IMR-90 (cell line): ENCODE measurements around the gene APPL2. TPM values are rescaled to one million over a fixed set of nuclear protein-coding genes. Genes with fewer than 3 reads are reported as not detected.

ENCODE experiments used
- ATAC-seq: fragments of 200-7000 bp; cut with Tn5 transposase; 2 replicates; pipeline ENCODE4 v1.9.1; 2020; ENCODE audit warnings: low read depth, mild to moderate bottlenecking, moderate library complexity
- BruUV-seq: library from RNA; stranded (reverse); fragments of 400-500 nt; replicated peaks from 2 replicates; lab custom pipeline; 2021; lab: Mats Ljungman, UMichigan
- CTCF ChIA-PET: fragments of 300-600 bp; formaldehyde crosslinking; extraction: SDS; loops from one replicate; lab custom pipeline; 2021; ENCODE audit warnings: antibody characterized with exemption; lab: Yijun Ruan, JAX
- POLR2A ChIA-PET: fragments of 300-600 bp; sonication (Branson Sonifier 250); formaldehyde crosslinking; loops from one replicate; lab custom pipeline; 2022; ENCODE audit warnings: antibody characterized with exemption; ENCODE audit not compliant: unreplicated experiment; lab: Charles Lee
- DNase-seq: peaks from one replicate; pipeline ENCODE4 v3.0.0; 2013
- H2AFZ ChIP-seq: replicated peaks from 2 replicates; pipeline ENCODE3; 2013; ENCODE audit warnings: low read length, mild to moderate bottlenecking; ENCODE audit not compliant: poor library complexity
- H2AK5ac ChIP-seq: 2 replicates; pipeline ENCODE4 v1.6.1; 2013; ENCODE audit warnings: low read depth, low read length, inconsistent platforms
- H2AK9ac ChIP-seq: replicated peaks from 2 replicates; pipeline ENCODE3; 2013; ENCODE audit warnings: mild to moderate bottlenecking, low read depth, low read length, moderate library complexity; ENCODE audit not compliant: poor library complexity
- H2BK120ac ChIP-seq: 2 replicates; pipeline ENCODE4 v1.6.1; 2013; ENCODE audit warnings: low read depth, low read length, inconsistent platforms
- H2BK15ac ChIP-seq: 3 replicates; pipeline ENCODE4 v1.6.1; 2013; ENCODE audit warnings: low read depth, low read length, inconsistent platforms
- H2BK20ac ChIP-seq: 2 replicates; pipeline ENCODE4 v1.6.1; 2013; ENCODE audit warnings: low read depth, mild to moderate bottlenecking, inconsistent platforms, low read length, moderate library complexity
- H2BK5ac ChIP-seq: 2 replicates; pipeline ENCODE4 v1.6.1; 2013; ENCODE audit warnings: mild to moderate bottlenecking, low read depth, low read length, inconsistent platforms; ENCODE audit not compliant: poor library complexity, severe bottlenecking
- H3K14ac ChIP-seq: replicated peaks from 2 replicates; pipeline ENCODE4 v1.6.1; 2013; ENCODE audit warnings: low read depth, low read length, inconsistent platforms
- H3K18ac ChIP-seq: 2 replicates; pipeline ENCODE4 v1.6.1; 2013; ENCODE audit warnings: low read depth, low read length, control low read depth
- H3K23ac ChIP-seq: 2 replicates; pipeline ENCODE4 v1.6.1; 2013; ENCODE audit warnings: low read depth, low read length, inconsistent platforms
- H3K27ac ChIP-seq: 2 replicates; pipeline ENCODE4 v1.5.1; 2013; ENCODE audit warnings: mild to moderate bottlenecking, control low read depth, low read length; ENCODE audit not compliant: insufficient read depth
- H3K27me3 ChIP-seq: 2 replicates; pipeline ENCODE4 v1.6.1; 2013; ENCODE audit warnings: low read length; ENCODE audit not compliant: control insufficient read depth, insufficient read depth
- H3K36me3 ChIP-seq: 2 replicates; pipeline ENCODE4 v1.6.1; 2013; ENCODE audit warnings: low read length, mixed read lengths; ENCODE audit not compliant: control insufficient read depth, insufficient read depth
- H3K4ac ChIP-seq: 2 replicates; pipeline ENCODE4 v1.6.1; 2013; ENCODE audit warnings: low read depth, low read length, inconsistent platforms
- H3K4me1 ChIP-seq: 2 replicates; pipeline ENCODE4 v1.6.1; 2013; ENCODE audit warnings: low read length, mixed read lengths; ENCODE audit not compliant: control insufficient read depth, insufficient read depth
- H3K4me2 ChIP-seq: 2 replicates; pipeline ENCODE4 v1.6.1; 2013; ENCODE audit warnings: low read depth, mild to moderate bottlenecking, control low read depth, low read length, moderate library complexity
- H3K4me3 ChIP-seq: 2 replicates; pipeline ENCODE4 v1.5.1; 2013; ENCODE audit warnings: low read depth, mild to moderate bottlenecking, control low read depth, low read length, moderate library complexity; ENCODE audit not compliant: insufficient read depth
- H3K56ac ChIP-seq: 2 replicates; pipeline ENCODE4 v1.6.1; 2013; ENCODE audit warnings: low read length, inconsistent platforms; ENCODE audit not compliant: insufficient read depth; ENCODE audit errors: extremely low read depth
- H3K79me1 ChIP-seq, 2 experiments: 2 replicates each; pipeline ENCODE4 v1.6.1; 2013; ENCODE audit warnings: low read length in 2 of 2, inconsistent platforms in 1 of 2, low read depth in 1 of 2
- H3K9ac ChIP-seq: 2 replicates; pipeline ENCODE4 v1.6.1; 2013; ENCODE audit warnings: low read depth, low read length, control low read depth
- H3K9me1 ChIP-seq: 2 replicates; pipeline ENCODE4 v1.6.1; 2013; ENCODE audit warnings: low read length, inconsistent platforms; ENCODE audit not compliant: insufficient read depth
- H3K9me3 ChIP-seq: 2 replicates; pipeline ENCODE4 v1.6.1; 2013; ENCODE audit warnings: low read length; ENCODE audit not compliant: control insufficient read depth, insufficient read depth
- H4K20me1 ChIP-seq: 2 replicates; pipeline ENCODE4 v1.6.1; 2013; ENCODE audit warnings: low read length, inconsistent platforms; ENCODE audit not compliant: insufficient read depth
- H4K5ac ChIP-seq: 2 replicates; pipeline ENCODE4 v1.6.1; 2013; ENCODE audit warnings: mild to moderate bottlenecking, low read depth, low read length, control low read depth
- H4K8ac ChIP-seq, 2 experiments: 2 replicates each; pipeline ENCODE4 v1.6.1; 2013; ENCODE audit warnings: low read depth in 2 of 2, low read length in 2 of 2, control low read depth in 1 of 2, inconsistent platforms in 1 of 2
- H4K91ac ChIP-seq: 2 replicates; pipeline ENCODE4 v1.6.1; 2013; ENCODE audit warnings: low read depth, low read length, inconsistent platforms; ENCODE audit not compliant: insufficient read depth
- FOS ChIP-seq: fragments of 150-350 bp; IDR thresholded peaks from 2 replicates; pipeline ENCODE4 v1.6.1; 2016; ENCODE audit warnings: low read depth, low read length
- MAFK ChIP-seq: IDR thresholded peaks from 2 replicates; pipeline ENCODE4 v1.6.1; 2012; ENCODE audit warnings: low read depth, low read length, improper control_type of control experiment
- MAZ ChIP-seq: IDR thresholded peaks from 2 replicates; pipeline ENCODE4 v1.6.1; 2012; ENCODE audit warnings: low read depth, mild to moderate bottlenecking, low read length, improper control_type of control experiment, moderate library complexity, borderline replicate concordance
- MXI1 ChIP-seq: IDR thresholded peaks from 2 replicates; pipeline ENCODE4 v1.6.1; 2012; ENCODE audit warnings: low read depth, mild to moderate bottlenecking, low read length, moderate library complexity, borderline replicate concordance
- WGBS, 2 experiments: methylation state at CpG; one replicate each; pipeline versions ENCODE4 v1.1.5 to v1.1.7; 2013; ENCODE audit warnings: missing lambda C conversion rate in 2 of 2; ENCODE audit not compliant: insufficient read length in 1 of 2; ENCODE audit errors: extremely low coverage in 2 of 2; 5-methylcytosine and 5-hydroxymethylcytosine counted together
- dilution Hi-C: fragments of 300-500 bp; cut with HindIII; formaldehyde crosslinking; loops from one replicate; pipeline ENCODE4 v1.14.3; 2018; ENCODE audit warnings: low sequenced_read_pairs; ENCODE audit not compliant: unreplicated experiment
- in situ Hi-C: fragments of 300-500 bp; cut with MboI; formaldehyde crosslinking; loops from 3 replicates; pipeline ENCODE4 v1.14.3; 2019; ENCODE audit warnings: low sequenced_read_pairs, inconsistent platforms, mixed read lengths
- intact Hi-C: fragments of 100-400 bp; cut with micrococcal nuclease; formaldehyde crosslinking; loops from 2 replicates; pipeline ENCODE4 v1.10.0; 2022
- polyA plus RNA-seq, 3 experiments: library from polyadenylated mRNA; depleted of rRNA; stranded (reverse); fragments of >200 nt; gene quantifications; 2 replicates each; pipeline ENCODE4 v1.2.3, GENCODE V29; 2012; ENCODE audit warnings: low replicate concordance in 1 of 3
- total RNA-seq: library from RNA; depleted of rRNA; stranded (reverse); fragments of >200 nt; gene quantifications from 2 replicates; pipeline ENCODE4 v1.2.3, GENCODE V29; 2012

Gene APPL2
- total and polyA plus RNA-seq, 2 of the 4 experiments (the other 2 are of a cell fraction) = 42.3 to 65.8 TPM

GRCh38 chr12:105190530-105190929, 45.4 kb downstream of the APPL2 start:
- H3K27ac ChIP-seq = no peak overlapping the region
- H2AFZ ChIP-seq = no peak overlapping the region
- H2BK20ac ChIP-seq = no peak overlapping the region
- H2BK120ac ChIP-seq = no peak overlapping the region
- no peak overlapping the region for H2BK15ac ChIP-seq
- in situ Hi-C loops = no loop called here
- no peak overlapping the region for H4K8ac ChIP-seq
- H3K4me3 ChIP-seq = no peak overlapping the region
- 100% methylated on average over 4 of the region's 6 CpGs; no CpG with 5 or more reads in 1 of the 2 experiments for WGBS, 2 experiments
- no TSS peak for BruUV-seq
- intact Hi-C loops = no loop called here
- no peak overlapping the region for H3K23ac ChIP-seq
- H2BK5ac ChIP-seq = no peak overlapping the region
- no peak overlapping the region for H3K18ac ChIP-seq
- H3K4ac ChIP-seq = no peak overlapping the region
- no peak overlapping the region for H3K14ac ChIP-seq
- H2AK5ac ChIP-seq = no peak overlapping the region
- H3K36me3 ChIP-seq = peaks cover 55% of the 10 kb centered on the region
- ATAC-seq (no peak; the same call in 1 of the 2 replicates), DNase-seq (no peak)
- dilution Hi-C loops = no loop called here
- H3K9me1 ChIP-seq = 0 out of 2 replicates have a peak, but pooled peaks cover 3% of the 10 kb centered on the region
- H3K9me3 ChIP-seq = no peaks in the 10 kb centered on the region
- no peak overlapping the region for H3K56ac ChIP-seq
- H3K9ac ChIP-seq = no peak overlapping the region
- no peaks in the 10 kb centered on the region for H3K4me1 ChIP-seq
- no peaks in the 10 kb centered on the region for H4K20me1 ChIP-seq
- H2AK9ac ChIP-seq = no peak overlapping the region
- H3K4me2 ChIP-seq = no peak overlapping the region
- ChIA-PET POLR2A (no interaction called here), CTCF (no interaction called here)
- H4K5ac ChIP-seq = no peak overlapping the region
- TF ChIP-seq MAZ (no peak), MXI1 (no peak), MAFK (no peak), FOS (no peak)
- no peak overlapping the region for H4K91ac ChIP-seq
- H3K79me1 ChIP-seq = peaks cover 10 to 25% of the 10 kb centered on the region in 2 experiments
- H3K27me3 ChIP-seq = no peaks in the 10 kb centered on the region
